Heart right ventricle (tissue), 16 donors: Measurements from ENCODE around the gene STK31. TPM values are rescaled to one million over a fixed set of nuclear protein-coding genes. Genes with fewer than 3 reads are reported as not detected.

Source experiments
- ATAC-seq, 8 donors: fragments of 200-7000 bp; cut with Tn5 transposase; one replicate each; pipeline ENCODE4 v1.9.1; 2020; ENCODE audit warnings: mild to moderate bottlenecking in 8 of 8, moderate library complexity in 8 of 8, moderate number of reproducible peaks in 1 of 8
- DNase-seq, 2 donors: peaks; one replicate each; pipeline ENCODE4 v3.0.0-alpha.2; 2020
- H3K27ac ChIP-seq, 10 donors: fragments of 200-600 bp; sonication (generic) in 2 of 10; one replicate each; pipeline versions ENCODE4 v1.5.0 to v1.8.0; 2020 to 2022; ENCODE audit warnings: mild to moderate bottlenecking in 3 of 10
- H3K27me3 ChIP-seq, 7 donors: fragments of 200-600 bp; one replicate each; pipeline ENCODE4 v1.8.0; 2021 to 2022; ENCODE audit warnings: mild to moderate bottlenecking in 2 of 7
- H3K36me3 ChIP-seq, 9 donors: fragments of 200-600 bp; sonication (generic) in 1 of 9; one replicate each; pipeline versions ENCODE4 v1.5.0 to v1.8.0; 2020 to 2022; ENCODE audit warnings: mild to moderate bottlenecking in 2 of 9
- H3K4me1 ChIP-seq, 9 donors: fragments of 200-600 bp; sonication (generic) in 1 of 9; one replicate each; pipeline versions ENCODE4 v1.5.0 to v1.8.0; 2020 to 2022; ENCODE audit warnings: mild to moderate bottlenecking in 4 of 9
- H3K4me3 ChIP-seq, 10 donors: fragments of 200-600 bp; sonication (generic) in 2 of 10; one replicate each; pipeline versions ENCODE4 v1.5.0 to v1.8.0; 2020 to 2022; ENCODE audit warnings: mild to moderate bottlenecking in 7 of 10, moderate library complexity in 2 of 10
- H3K9me3 ChIP-seq, 11 donors: fragments of 200-600 bp in 10 of 11; sonication (generic) in 2 of 11; one replicate each; pipeline versions ENCODE4 v1.5.0 to v1.8.0; 2013 to 2022; ENCODE audit warnings: mild to moderate bottlenecking in 2 of 11, control low read depth in 1 of 11, moderate library complexity in 1 of 11
- CTCF ChIP-seq, 9 donors: fragments of 200-600 bp; sonication (generic) in 2 of 9; IDR thresholded peaks; one replicate each; pipeline versions ENCODE4 v1.5.0 to v1.8.0; 2021 to 2022; ENCODE audit warnings: antibody characterized with exemption in 9 of 9, mild to moderate bottlenecking in 5 of 9, moderate library complexity in 1 of 9
- WGBS, 2 donors: extraction: QIAGEN DNeasy Blood & Tissue Kit; methylation state at CpG; one replicate each; pipeline ENCODE4 v1.1.7; 2013; ENCODE audit warnings: inconsistent platforms in 1 of 2; 5-methylcytosine and 5-hydroxymethylcytosine counted together
- intact Hi-C, 10 donors: fragments of 100-400 bp; cut with DNase I; formaldehyde crosslinking; loops; one replicate each; pipeline versions ENCODE4 v1.11.1 to v1.14.2; 2022
- long read RNA-seq, 3 donors: library from polyadenylated mRNA; unstranded; transcript quantifications; one replicate each; pipeline ENCODE4 v2.0.0, GENCODE V29; 2020 to 2021
- polyA plus RNA-seq, 2 donors: library from polyadenylated mRNA; stranded (reverse); fragments of 200-250 nt; gene quantifications; one replicate each; pipeline ENCODE4 v1.2.3, GENCODE V29; 2013
- total RNA-seq, 10 donors: library from RNA; stranded (reverse); fragmentation: NEBNext Ultra II Directional in 3 of 10; extraction: Animal tissue kit (Norgen Biotek cat#: 25700) in 3 of 10; gene quantifications; one replicate each; pipeline versions ENCODE4 v1.2.1 to v1.2.4, GENCODE V29; 2021 to 2023
- donor health status: Arrhythmogenic right ventricular cardiomyopathy.
- donor health status: ischemic (EF 13 %, LVEDD 7.1; RV severe dilation, severe dysfunction).
- donor health status: healthy with polysubstance abuse.
- donor health status: DM: no; HTN: yes; CAD: no.
- donor health status: DM: no; HTN: no; CAD: no.
- donor health status: ischemic (EF 25% LVEDD 6.9; RV normal size, moderate dysfunction).
- donor health status: ischemic (EF 25% LVEDD 5.7; RV mildly dilated, moderate dysfunction).
- donor health status: healthy.
- donor health status: DM: yes; HTN: yes; CAD: no.
- donor health status: Ischemic cardiomyopathy.
- donor health status: ischemic (EF 35%, LVEDD 5.7; RV mildly dilated, moderate dysfunction).
- donor health status: nonischemic (EF 11% LVEDD 7.7; RV severe dilation, severe dysfunction).
- donor health status: DM: yes; HTN: yes; CAD: no.
- donor health status: PGD.
- donor health status: ischemic (EF 29% LVEDD 5.4; RV normal size, mild dysfunction).
- donor health status: nonischemic (EF 23%, LVEDD 6.1; RV moderate dilation, normal function).

Gene STK31
- total RNA-seq (under 1 TPM in 4 of 10 donors, not detected in 6; 0.11 to 0.72 (median 0.20) TPM), polyA plus RNA-seq (under 1 TPM; 0.04 to 0.29 TPM)
- long read RNA-seq, donor 1: 0 reads
- long read RNA-seq, donor 2: 0 reads
- long read RNA-seq, donor 3: 0 reads

DNA sequence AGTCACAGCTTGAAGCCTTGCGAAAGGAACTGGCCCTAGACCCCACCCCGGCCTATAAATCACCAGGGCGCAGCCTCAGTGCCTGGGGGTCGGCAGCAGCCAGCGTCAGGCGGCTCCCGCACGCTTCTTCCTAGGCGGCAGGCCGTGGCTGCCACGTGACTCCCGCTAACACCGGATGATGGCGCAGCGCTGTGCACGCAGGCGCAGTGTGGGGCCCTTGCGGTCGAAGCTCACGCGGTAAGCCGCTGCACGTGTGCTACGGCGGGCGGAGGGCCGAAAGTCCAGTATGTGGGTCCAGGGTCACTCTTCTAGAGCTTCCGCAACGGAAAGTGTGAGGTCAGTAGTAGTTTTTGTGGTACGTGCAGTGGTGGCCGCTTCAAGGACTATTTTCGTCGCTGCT is at the start of gene STK31:
STK31 (plus strand) TSS at position 220 of the 400 bp plus-strand sequence; CDS start at position 287, 67 bp downstream.
- H3K36me3 ChIP-seq: peaks cover 0 to 14% (median 6%) of the 10 kb centered on the region in 9 donors
- H3K4me3 ChIP-seq: no peak within 1 kb of the TSS
- intact Hi-C loops: loop anchor here in 6 of 10 donors (5.0 to 10.0 kb wide), 3 partner anchors 138 to 435 kb away; no protein-coding TSS in a partner anchor
- no peak for DNase-seq
- no peak within 1 kb of the TSS for H3K27ac ChIP-seq
- H3K27me3 ChIP-seq: no peaks in the 10 kb centered on the region
- ATAC-seq: peak in 1 of 8 donors; percentile 28
- no peaks in the 10 kb centered on the region for H3K4me1 ChIP-seq
- peaks cover 0 to 17% (median 9%) of the 10 kb centered on the region in 11 donors for H3K9me3 ChIP-seq
- TF ChIP-seq CTCF (IDR thresholded peaks at IDR 0.05): no peak
- 85 to 90% methylated on average over 33 of the region's 33 CpGs for WGBS, 2 donors

DNA sequence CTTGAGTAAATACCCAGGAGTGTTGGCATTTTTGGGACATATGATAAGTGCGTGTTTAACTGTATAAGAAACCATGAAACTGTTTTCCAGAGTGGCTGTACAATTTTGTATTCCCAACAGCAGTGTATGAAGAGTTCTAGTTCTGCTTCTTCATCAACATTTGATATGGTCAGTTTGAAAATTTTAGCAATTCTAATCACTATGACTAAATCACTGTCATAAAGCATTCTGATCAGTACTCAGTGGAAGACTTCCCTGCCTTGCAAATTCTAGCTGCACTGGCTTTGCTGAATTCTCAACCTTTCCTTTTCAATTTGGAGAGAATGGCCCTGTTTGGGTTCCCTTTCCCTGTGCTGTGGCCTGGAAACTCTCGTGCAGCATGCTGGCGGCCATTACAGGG is 48.6 kb upstream of the STK31 start:
- no peak for DNase-seq
- H3K36me3 ChIP-seq: no peaks in the 10 kb centered on the region
- TF ChIP-seq CTCF (IDR thresholded peaks at IDR 0.05): no peak
- WGBS, 2 donors: 79 to 92% methylated on average over 3 of the region's 3 CpGs
- H3K4me1 ChIP-seq: peaks cover 0 to 4% (median 0%) of the 10 kb centered on the region in 9 donors
- no peaks in the 10 kb centered on the region for H3K27me3 ChIP-seq
- ATAC-seq: no peak
- no peak overlapping the region for H3K4me3 ChIP-seq
- H3K9me3 ChIP-seq: peaks cover 0 to 23% (median 0%) of the 10 kb centered on the region in 11 donors
- intact Hi-C loops: no loop called here
- H3K27ac ChIP-seq: no peak overlapping the region

DNA sequence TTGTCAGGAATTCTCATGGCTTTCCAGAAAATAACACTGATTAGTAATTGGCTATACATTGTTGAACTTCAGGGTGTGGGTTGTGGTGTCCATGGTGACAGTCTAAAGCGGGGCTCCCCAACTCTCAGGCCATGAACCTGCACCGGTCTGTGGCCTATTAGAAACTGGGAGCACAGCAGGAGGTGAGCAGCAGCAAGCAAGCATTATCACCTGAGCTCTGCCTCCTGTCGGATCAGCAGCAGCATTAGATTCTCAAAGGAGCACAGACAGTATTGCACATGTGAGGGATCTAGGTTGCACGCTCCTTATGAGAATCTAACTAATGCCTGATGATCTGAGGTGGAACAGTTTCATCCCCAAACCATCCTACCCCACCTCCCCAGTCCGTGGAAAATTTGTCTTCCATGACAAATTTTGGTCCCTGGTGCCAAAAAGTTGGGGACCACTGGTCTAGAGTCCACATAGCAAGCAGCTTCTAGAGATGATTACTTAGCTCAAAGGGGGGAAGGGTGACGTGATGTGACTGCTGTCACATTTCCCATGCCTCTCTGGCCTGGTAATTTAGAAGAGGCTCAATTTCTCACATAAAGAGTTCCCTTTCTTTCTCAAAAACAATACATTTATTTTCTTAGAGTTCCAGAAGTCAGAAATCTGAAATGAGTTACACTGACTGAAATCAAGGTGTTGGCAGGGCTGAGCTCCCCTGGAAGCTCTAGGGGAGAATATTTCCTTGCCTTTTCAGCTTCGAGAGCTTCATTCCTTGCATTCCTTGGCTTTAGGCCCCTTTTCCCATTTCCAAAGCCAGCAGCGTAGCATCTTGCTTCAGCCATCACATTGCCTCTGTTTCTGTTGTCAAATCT is 47.7 kb upstream of the STK31 start:
- peaks cover 0 to 4% (median 0%) of the 10 kb centered on the region in 9 donors for H3K4me1 ChIP-seq
- no peak overlapping the region for H3K4me3 ChIP-seq
- peaks cover 0 to 23% (median 0%) of the 10 kb centered on the region in 11 donors for H3K9me3 ChIP-seq
- H3K27ac ChIP-seq: no peak overlapping the region
- DNase-seq (no peak), ATAC-seq (no peak)
- H3K36me3 ChIP-seq: no peaks in the 10 kb centered on the region
- no peaks in the 10 kb centered on the region for H3K27me3 ChIP-seq
- TF ChIP-seq CTCF (IDR thresholded peaks at IDR 0.05): no peak
- WGBS, 2 donors: 73 to 74% methylated on average over 8 of the region's 8 CpGs
- intact Hi-C loops: no loop called here

DNA sequence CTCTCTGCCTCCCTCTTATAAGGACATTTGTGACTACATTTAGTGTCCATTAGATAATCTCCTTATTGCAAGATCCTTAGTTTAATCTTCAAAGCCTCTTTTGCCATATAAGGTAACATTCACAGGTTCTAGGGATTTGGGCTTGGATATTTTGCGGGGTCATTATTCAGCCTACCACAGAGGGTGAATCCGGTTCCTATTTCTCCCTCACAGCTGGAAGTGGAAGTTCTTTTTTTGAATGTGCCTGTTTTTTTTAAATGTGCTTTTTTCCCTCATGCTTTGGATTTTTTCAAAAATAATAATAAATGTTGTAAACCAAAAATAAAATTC is 47.1 kb upstream of the STK31 start:
- H3K9me3 ChIP-seq: peaks cover 0 to 22% (median 0%) of the 10 kb centered on the region in 11 donors
- no peaks in the 10 kb centered on the region for H3K36me3 ChIP-seq
- DNase-seq (no peak), ATAC-seq (no peak)
- H3K4me3 ChIP-seq: no peak overlapping the region
- no peak for TF ChIP-seq CTCF (IDR thresholded peaks at IDR 0.05)
- intact Hi-C loops: no loop called here
- 84 to 88% methylated on average over 2 of the region's 2 CpGs for WGBS, 2 donors
- no peak overlapping the region for H3K27ac ChIP-seq
- H3K4me1 ChIP-seq: peaks cover 0 to 4% (median 0%) of the 10 kb centered on the region in 9 donors
- H3K27me3 ChIP-seq: no peaks in the 10 kb centered on the region
